HepG2 (cell line): ENCODE results near the gene PNRC1. TPM values are rescaled to one million over a fixed set of nuclear protein-coding genes. Genes with fewer than 3 reads are reported as not detected.

Source experiments
- ATAC-seq: fragments of 200-7000 bp; cut with Tn5 transposase; 3 replicates; pipeline ENCODE4 v1.9.1; 2020; ENCODE audit warnings: mild to moderate bottlenecking, moderate library complexity
- BruUV-seq: library from RNA; stranded (reverse); fragments of 400-500 nt; replicated peaks from 2 replicates; lab custom pipeline; 2021; lab: Mats Ljungman, UMichigan
- CTCF ChIA-PET: fragments of 300-600 bp; formaldehyde crosslinking; extraction: SDS; loops from one replicate; lab custom pipeline; 2021; ENCODE audit warnings: low total read pairs, inconsistent platforms, low intra/inter-chr PET ratio; lab: Yijun Ruan, JAX
- POLR2A ChIA-PET: fragments of 350-600 bp; sonication (Branson Sonifier 250); formaldehyde crosslinking; loops from one replicate; lab custom pipeline; 2020; ENCODE audit warnings: antibody characterized with exemption, inconsistent platforms; lab: Yijun Ruan, JAX
- DNase-seq: peaks from one replicate; pipeline ENCODE4 v3.0.0-alpha.2; 2015; ENCODE audit warnings: low spot score
- FAIRE-seq: peaks from 3 replicates; lab custom pipeline; 2011; peaks lifted over from hg19 to GRCh38; lab: Jason Lieb, UNC
- H2AFZ ChIP-seq: one replicate; pipeline ENCODE4 v1.6.1; 2011; ENCODE audit warnings: low read length, inconsistent platforms
- H3K27ac ChIP-seq: fragments of 300-600 bp; 3 replicates; pipeline ENCODE4 v1.8.0; 2011; ENCODE audit warnings: mixed run types, mild to moderate bottlenecking, mixed read lengths, low read length, inconsistent platforms; ENCODE audit not compliant: insufficient read depth; ENCODE audit errors: extremely low read length
- H3K27me3 ChIP-seq, 2 experiments: fragments of 200-600 bp in 1 of 2; 2 replicates in 1 of 2; 3 replicates in 1 of 2; pipeline versions ENCODE4 v1.6.0 to v1.8.0; 2011; ENCODE audit warnings: low read length in 2 of 2, mild to moderate bottlenecking in 2 of 2, moderate library complexity in 2 of 2, inconsistent platforms in 1 of 2; ENCODE audit not compliant: insufficient read depth in 2 of 2, control insufficient read depth in 1 of 2
- H3K36me3 ChIP-seq, 2 experiments: fragments of 200-600 bp in 1 of 2; replicated peaks in 1 of 2; 2 replicates in 1 of 2; 3 replicates in 1 of 2; pipeline versions ENCODE4 v1.5.1 to v1.8.0; 2011; ENCODE audit warnings: low read length in 2 of 2, inconsistent platforms in 1 of 2; ENCODE audit not compliant: insufficient read depth in 2 of 2, control insufficient read depth in 1 of 2
- H3K4me1 ChIP-seq: 2 replicates; pipeline ENCODE4 v1.5.1; 2012; ENCODE audit warnings: low read length, inconsistent platforms; ENCODE audit not compliant: insufficient read depth
- H3K4me2 ChIP-seq: 2 replicates; pipeline ENCODE4 v1.6.0; 2011; ENCODE audit warnings: low read depth, low read length, inconsistent platforms
- H3K4me3 ChIP-seq, 3 experiments: fragments of 200-600 bp in 1 of 3; sonication (generic), shearing (Covaris generic) in 1 of 3; replicated peaks in 1 of 3; 2 replicates each; pipeline ENCODE4 v1.5.1; 2011 to 2016; ENCODE audit warnings: low read length in 3 of 3, inconsistent platforms in 2 of 3, low read depth in 2 of 3, mild to moderate bottlenecking in 2 of 3, control low read depth in 1 of 3, mixed read lengths in 1 of 3; ENCODE audit not compliant: insufficient read depth in 1 of 3
- H3K79me2 ChIP-seq: one replicate; pipeline ENCODE4 v1.6.1; 2011; ENCODE audit warnings: low read length, inconsistent platforms; ENCODE audit not compliant: insufficient read depth
- H3K9ac ChIP-seq: 2 replicates; pipeline ENCODE4 v1.6.0; 2011; ENCODE audit warnings: mild to moderate bottlenecking, low read depth, low read length, inconsistent platforms; ENCODE audit not compliant: insufficient read depth
- H3K9me3 ChIP-seq: 2 replicates; pipeline ENCODE4 v1.5.1; 2012; ENCODE audit warnings: mild to moderate bottlenecking, low read length
- H4K20me1 ChIP-seq: 2 replicates; pipeline ENCODE4 v1.6.0; 2011; ENCODE audit warnings: inconsistent platforms, mild to moderate bottlenecking, low read length, moderate library complexity; ENCODE audit not compliant: insufficient read depth
- CREB1 ChIP-seq, 2 experiments: fragments of 450-650 bp in 1 of 2; IDR thresholded peaks; 2 replicates each; pipeline ENCODE4 v1.6.1; 2016 to 2017; ENCODE audit warnings: control low read depth in 1 of 2, mild to moderate bottlenecking in 1 of 2, missing compliant biosample characterization in 1 of 2, missing genetic modification characterization in 1 of 2
- GLI4 ChIP-seq: sonication (generic); formaldehyde crosslinking; IDR thresholded peaks from 2 replicates; pipeline ENCODE4 v1.5.1; 2020; ENCODE audit warnings: missing genetic modification reagents, mild to moderate bottlenecking, moderate library complexity, borderline replicate concordance
- MXD4 ChIP-seq: IDR thresholded peaks from 2 replicates; pipeline ENCODE4 v1.6.1; 2016; ENCODE audit warnings: mild to moderate bottlenecking, missing biosample characterization, missing genetic modification reagents
- POGZ ChIP-seq: sonication (generic); formaldehyde crosslinking; IDR thresholded peaks from 2 replicates; pipeline ENCODE4 v1.4.0; 2020; ENCODE audit warnings: mild to moderate bottlenecking, missing genetic modification reagents
- PRPF4 ChIP-seq: fragments of 200-400 bp; formaldehyde crosslinking; IDR thresholded peaks from 2 replicates; pipeline ENCODE4 v1.6.1; 2016; ENCODE audit warnings: low read length, low read depth; ENCODE audit not compliant: poor library complexity, severe bottlenecking
- SIN3B ChIP-seq: fragments of 150-350 bp; IDR thresholded peaks from 2 replicates; pipeline ENCODE4 v1.6.1; 2014; ENCODE audit warnings: low read length
- SIX4 ChIP-seq: sonication (generic); formaldehyde crosslinking; IDR thresholded peaks from 2 replicates; pipeline ENCODE4 v1.4.0; 2020; ENCODE audit warnings: missing genetic modification reagents
- XRCC5 ChIP-seq: fragments of 200-400 bp; formaldehyde crosslinking; optimal IDR thresholded peaks from 2 replicates; pipeline ENCODE3; 2017; ENCODE audit warnings: mild to moderate bottlenecking, low read length
- ZFP62 ChIP-seq: sonication (generic); formaldehyde crosslinking; IDR thresholded peaks from 2 replicates; pipeline ENCODE4 v1.4.0; 2020; ENCODE audit warnings: missing genetic modification reagents
- ZNF546 ChIP-seq: sonication (generic); formaldehyde crosslinking; conservative IDR thresholded peaks from 2 replicates; pipeline ENCODE4 v1.8.1; 2023; ENCODE audit warnings: mild to moderate bottlenecking, missing genetic modification reagents
- ZNF747 ChIP-seq: sonication (generic); formaldehyde crosslinking; IDR thresholded peaks from 2 replicates; pipeline ENCODE4 v1.8.1; 2023; ENCODE audit warnings: missing genetic modification reagents, mild to moderate bottlenecking, borderline replicate concordance
- WGBS: methylation state at CpG from one replicate; pipeline ENCODE4 v1.1.6; 2017; ENCODE audit warnings: low lambda C conversion rate; 5-methylcytosine and 5-hydroxymethylcytosine counted together
- in situ Hi-C: cut with HindIII; loops from 2 replicates; pipeline ENCODE4 v1.10.0; 2017; ENCODE audit warnings: low pct_unique_long_range_greater_than_20kb; ENCODE audit not compliant: extremely low pct_ligation_motif_present
- intact Hi-C: fragments of 100-400 bp; cut with micrococcal nuclease; formaldehyde crosslinking; loops from one replicate; pipeline ENCODE4 v1.10.0; 2022; ENCODE audit not compliant: unreplicated experiment
- polyA plus RNA-seq, 8 experiments: library from polyadenylated mRNA; depleted of rRNA in 3 of 8; stranded (reverse) in 7 of 8; unstranded in 1 of 8; fragments of >200 nt; fragmentation: Illumina TruSeq in 4 of 8; extraction: Trizol in 4 of 8; gene quantifications; 2 replicates each; pipeline versions ENCODE4 v1.2.1 to v1.2.3, GENCODE V29; 2011 to 2016; ENCODE audit warnings: low read depth in 4 of 8, missing spikeins in 1 of 8, mixed read lengths in 1 of 8; ENCODE audit not compliant: insufficient read depth in 1 of 8
- total RNA-seq, 5 experiments: library from RNA; depleted of rRNA; stranded (reverse); fragments of >200 nt; fragmentation: Illumina TruSeq; extraction: Trizol; gene quantifications; 2 replicates each; pipeline ENCODE4 v1.2.3, GENCODE V29; 2016; ENCODE audit warnings: low read depth in 1 of 5

The PNRC1 gene
- total and polyA plus RNA-seq, 2 of the 13 experiments (the other 11 are each of a cell fraction or from before 2014, with no cell fraction given): 17.6 to 36.0 TPM

DNA sequence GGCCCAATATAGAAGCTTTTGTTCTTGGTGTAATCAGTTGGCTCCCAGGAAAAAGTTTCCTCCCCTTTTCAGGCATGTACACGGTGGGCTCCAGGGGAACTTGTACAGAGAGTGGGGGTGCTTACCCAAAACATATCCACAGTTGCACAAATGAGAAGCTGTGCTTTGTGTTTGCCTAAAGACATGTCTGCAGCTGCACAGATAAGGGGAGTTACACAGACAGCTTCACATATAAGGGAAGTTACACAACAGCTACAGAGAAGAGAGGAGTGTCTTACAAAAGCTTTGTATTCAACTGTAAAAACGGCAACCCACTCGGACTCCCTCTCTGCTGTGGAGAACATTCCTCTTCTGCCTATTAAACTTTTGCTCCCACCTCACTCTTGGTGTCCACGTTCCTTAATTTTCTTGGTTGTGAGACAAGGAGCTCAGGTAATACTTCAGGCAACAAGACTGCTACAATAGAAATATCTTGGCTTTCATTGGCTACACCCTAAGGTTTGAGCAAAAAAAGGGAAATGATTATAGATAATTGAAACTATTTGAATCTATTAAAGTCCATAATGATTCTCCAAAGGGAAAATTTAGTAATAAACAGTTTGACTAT, 7.4 kb upstream of the PNRC1 start (continued):
- TF ChIP-seq MXD4 (CRISPR knock-in tag): no peak
- no peak for TF ChIP-seq SIX4

DNA sequence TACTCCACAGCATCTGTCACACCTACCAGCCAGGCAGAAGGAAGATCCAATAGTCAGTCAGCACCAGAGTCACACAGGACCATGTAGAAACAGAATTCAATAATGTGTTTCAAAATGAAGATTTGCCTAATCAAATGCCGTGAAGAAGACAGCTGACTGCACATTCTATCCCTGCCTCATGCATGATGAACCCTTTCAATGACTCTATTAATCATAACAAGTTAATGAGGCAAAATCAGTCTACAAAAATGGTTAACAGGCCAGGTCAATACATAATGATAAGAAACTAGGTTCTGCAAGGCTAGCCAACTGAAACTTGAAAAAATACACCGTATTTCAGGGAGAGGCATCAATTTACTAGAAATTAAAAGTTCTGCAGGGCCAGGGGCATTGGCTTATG, 6.7 kb upstream of the PNRC1 start:
- Histone ChIP-seq H3K27ac (no peak overlapping the region), H3K4me3 (no peak overlapping the region), H3K4me1 (peaks cover 44% of the 10 kb centered on the region), H3K79me2 (no peaks in the 10 kb centered on the region), H3K4me2 (no peak overlapping the region), H3K9me3 (no peaks in the 10 kb centered on the region), H2AFZ (no peak overlapping the region), H3K27me3 (no peaks in the 10 kb centered on the region), H3K36me3 (no peaks in the 10 kb centered on the region), H3K9ac (no peak overlapping the region), H4K20me1 (no peaks in the 10 kb centered on the region)
- ATAC-seq (no peak), FAIRE-seq (no peak), DNase-seq (no peak)
- intact Hi-C loops (loop anchor here (5.0 kb wide), 1 partner anchor 37 kb away; no protein-coding TSS in a partner anchor), in situ Hi-C loops (no loop called here)
- 89% methylated on average over 2 of the region's 2 CpGs for WGBS
- ChIA-PET POLR2A (interaction anchor here (8.6 kb wide), 1 partner anchor 8 kb away, joined by 117 read pairs; the partner anchor contains the start of gene PNRC1), CTCF (no interaction called here)
- no peak for TF ChIP-seq XRCC5
- TF ChIP-seq CREB1 (IDR thresholded peaks at IDR 0.05): no peak
- no peak for TF ChIP-seq CREB1 (CRISPR knock-in tag; IDR thresholded peaks at IDR 0.05)
- TF ChIP-seq ZNF546: no peak
- TF ChIP-seq SIN3B: no peak
- TF ChIP-seq ZFP62 (CRISPR knock-in tag): no peak
- no peak for TF ChIP-seq PRPF4
- no peak for TF ChIP-seq ZNF747 (CRISPR knock-in tag)
- TF ChIP-seq POGZ (CRISPR knock-in tag): no peak
- no peak for TF ChIP-seq GLI4 (CRISPR knock-in tag)
- no TSS peak for BruUV-seq
